Nephron (organoid): ENCODE data around the gene PHLDB2.

Source experiments
- H3K27ac Mint-ChIP-seq, 3 experiments: 2 replicates each; pipeline ENCODE4 v1.8.0; 2020; ENCODE audit warnings: mixed read lengths in 3 of 3, mild to moderate bottlenecking in 2 of 3, moderate library complexity in 1 of 3
- H3K27me3 Mint-ChIP-seq: 2 replicates; pipeline ENCODE4 v1.8.0; 2021; ENCODE audit warnings: low read depth, mild to moderate bottlenecking, moderate library complexity, mixed read lengths
- H3K36me3 Mint-ChIP-seq: 2 replicates; pipeline ENCODE4 v1.8.0; 2020; ENCODE audit warnings: low read depth, mixed read lengths
- H3K4me1 Mint-ChIP-seq: 2 replicates; pipeline ENCODE4 v1.8.0; 2020; ENCODE audit warnings: mixed read lengths
- H3K4me3 Mint-ChIP-seq, 3 experiments: 2 replicates each; pipeline ENCODE4 v1.8.0; 2020; ENCODE audit warnings: mild to moderate bottlenecking in 3 of 3, mixed read lengths in 3 of 3, moderate library complexity in 2 of 3
- H3K9me3 Mint-ChIP-seq: 2 replicates; pipeline ENCODE4 v1.8.0; 2020; ENCODE audit warnings: mixed read lengths
- TF ChIP-seq, protein P1 (sequence below), 3 experiments: fragments of 200-600 bp; sonication (generic); IDR thresholded peaks; one replicate each; pipeline ENCODE4 v1.5.0; 2021; ENCODE audit warnings: antibody characterized with exemption in 3 of 3; ENCODE audit not compliant: unreplicated experiment in 3 of 3

PHLDB2 gene

GRCh38 chr3:111989061-111989678, 130.1 kb downstream of the PHLDB2 start:
- Mint-ChIP-seq H3K9me3 (no peaks in the 10 kb centered on the region), H3K27ac (no peak overlapping the region), H3K36me3 (peaks cover 59% of the 10 kb centered on the region), H3K4me1 (no peaks in the 10 kb centered on the region), H3K4me3 (no peak overlapping the region), H3K27me3 (no peaks in the 10 kb centered on the region)
- TF ChIP-seq, protein P1, sequence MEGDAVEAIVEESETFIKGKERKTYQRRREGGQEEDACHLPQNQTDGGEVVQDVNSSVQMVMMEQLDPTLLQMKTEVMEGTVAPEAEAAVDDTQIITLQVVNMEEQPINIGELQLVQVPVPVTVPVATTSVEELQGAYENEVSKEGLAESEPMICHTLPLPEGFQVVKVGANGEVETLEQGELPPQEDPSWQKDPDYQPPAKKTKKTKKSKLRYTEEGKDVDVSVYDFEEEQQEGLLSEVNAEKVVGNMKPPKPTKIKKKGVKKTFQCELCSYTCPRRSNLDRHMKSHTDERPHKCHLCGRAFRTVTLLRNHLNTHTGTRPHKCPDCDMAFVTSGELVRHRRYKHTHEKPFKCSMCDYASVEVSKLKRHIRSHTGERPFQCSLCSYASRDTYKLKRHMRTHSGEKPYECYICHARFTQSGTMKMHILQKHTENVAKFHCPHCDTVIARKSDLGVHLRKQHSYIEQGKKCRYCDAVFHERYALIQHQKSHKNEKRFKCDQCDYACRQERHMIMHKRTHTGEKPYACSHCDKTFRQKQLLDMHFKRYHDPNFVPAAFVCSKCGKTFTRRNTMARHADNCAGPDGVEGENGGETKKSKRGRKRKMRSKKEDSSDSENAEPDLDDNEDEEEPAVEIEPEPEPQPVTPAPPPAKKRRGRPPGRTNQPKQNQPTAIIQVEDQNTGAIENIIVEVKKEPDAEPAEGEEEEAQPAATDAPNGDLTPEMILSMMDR (IDR thresholded peaks at IDR 0.05; ENCODE audit: unreplicated experiment in 3 of 3): peak; percentile 68 to 79 (median 74)

GRCh38 chr3:111993038-111993437, 134.0 kb downstream of the PHLDB2 start:
- Mint-ChIP-seq H3K27me3 (no peaks in the 10 kb centered on the region), H3K9me3 (no peaks in the 10 kb centered on the region), H3K36me3 (peaks cover 27% of the 10 kb centered on the region), H3K27ac (no peak overlapping the region), H3K4me1 (no peaks in the 10 kb centered on the region), H3K4me3 (no peak overlapping the region)
- TF ChIP-seq, protein P1 (IDR thresholded peaks at IDR 0.05; ENCODE audit: unreplicated experiment in 3 of 3): no peak

DNA sequence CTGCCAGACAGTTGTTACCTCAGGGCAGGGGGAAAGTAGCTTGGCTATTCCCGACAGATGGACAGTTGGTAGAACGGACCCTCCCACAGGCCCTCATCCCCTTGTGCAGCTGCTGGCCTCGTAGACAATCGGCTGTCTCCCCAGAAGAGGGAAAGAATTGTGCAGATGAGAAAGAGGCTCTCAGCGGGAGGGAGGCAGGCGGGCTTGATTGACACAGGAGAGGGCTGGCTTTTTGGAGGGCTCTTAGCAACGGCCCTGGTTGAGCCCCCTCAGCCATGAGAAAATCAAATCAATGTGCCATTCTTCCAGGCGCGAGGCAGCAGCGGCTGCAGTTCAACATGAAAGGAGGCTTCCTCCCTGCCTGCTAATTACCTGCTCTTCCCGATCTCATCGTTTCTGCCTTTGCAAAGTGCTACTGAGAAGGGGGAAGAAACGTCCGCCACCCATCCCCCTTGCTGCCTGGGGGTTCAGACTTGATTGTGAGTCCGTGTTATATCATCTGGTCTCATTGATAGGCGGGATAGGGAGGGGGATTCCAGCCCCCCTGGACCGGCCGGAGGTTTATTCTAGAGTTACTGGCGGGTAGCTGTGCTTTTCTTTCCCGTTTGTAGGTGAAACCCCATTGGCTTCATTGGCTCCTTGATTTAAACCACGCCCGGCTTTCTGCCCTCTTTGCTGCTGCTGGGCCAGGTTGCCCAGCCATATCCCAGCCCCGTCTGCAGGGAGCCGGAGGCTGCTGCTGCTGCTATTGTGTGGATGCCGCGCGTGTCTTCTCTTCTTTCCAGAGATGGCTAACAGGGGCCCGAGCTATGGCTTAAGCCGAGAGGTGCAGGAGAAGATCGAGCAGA, 139.8 kb downstream of the PHLDB2 start, which contains the start of gene TAGLN3:
TAGLN3 (plus strand) TSS at position 287 of the 848 bp plus-strand sequence; CDS start at position 788, 501 bp downstream.
- Mint-ChIP-seq H3K27me3 (peaks cover 29% of the 10 kb centered on the region), H3K36me3 (no peaks in the 10 kb centered on the region), H3K4me3 (peak within 1 kb of the TSS; percentile 86 to 91 (median 87)), H3K27ac (peak within 1 kb of the TSS; percentile 30 to 37 (median 36)), H3K9me3 (no peaks in the 10 kb centered on the region), H3K4me1 (peaks cover 46% of the 10 kb centered on the region)
- TF ChIP-seq, protein P1 (IDR thresholded peaks at IDR 0.05; ENCODE audit: unreplicated experiment in 3 of 3): no peak

DNA sequence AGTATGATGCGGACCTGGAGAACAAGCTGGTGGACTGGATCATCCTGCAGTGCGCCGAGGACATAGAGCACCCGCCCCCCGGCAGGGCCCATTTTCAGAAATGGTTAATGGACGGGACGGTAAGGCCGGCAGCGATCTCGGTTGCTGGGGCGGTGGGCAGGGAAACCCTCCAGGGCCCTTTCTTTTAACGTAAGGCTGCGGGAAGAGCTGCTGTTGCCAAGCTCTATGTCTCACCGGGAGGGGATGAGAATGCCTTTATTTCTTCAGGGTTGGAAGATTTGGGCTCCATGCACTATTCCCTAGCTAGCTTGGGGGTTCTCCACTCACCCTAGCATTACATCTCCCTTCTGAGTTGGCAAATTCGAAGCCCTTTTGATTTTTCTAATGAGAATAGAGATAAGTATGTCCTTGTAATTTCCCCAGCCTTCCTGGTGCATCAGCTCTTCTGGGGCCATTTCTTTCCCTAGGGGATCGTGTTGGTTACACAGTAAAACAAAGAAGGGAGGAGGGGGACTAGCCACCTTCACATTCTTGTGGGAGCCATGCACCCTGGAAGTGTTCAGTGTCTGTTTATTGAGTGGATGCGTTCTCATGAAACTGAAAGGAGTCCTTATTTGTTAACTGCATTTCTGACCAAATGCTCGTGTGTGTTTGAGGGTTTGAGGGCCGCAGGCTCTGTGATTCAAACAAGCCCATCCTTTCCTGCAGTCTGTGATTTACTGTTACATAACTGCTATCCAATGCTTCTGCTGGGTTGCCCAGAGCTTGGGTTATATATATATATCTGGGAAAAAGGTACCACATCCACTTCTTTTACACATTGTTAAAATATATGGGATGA, 140.6 kb downstream of the PHLDB2 start:
- Mint-ChIP-seq H3K36me3 (no peaks in the 10 kb centered on the region), H3K4me1 (peaks cover 46% of the 10 kb centered on the region), H3K27me3 (peaks cover 29% of the 10 kb centered on the region), H3K27ac (peak overlapping the region; percentile 30 to 37 (median 36)), H3K9me3 (no peaks in the 10 kb centered on the region), H3K4me3 (peak overlapping the region; percentile 86 to 91 (median 87))
- TF ChIP-seq, protein P1 (IDR thresholded peaks at IDR 0.05; ENCODE audit: unreplicated experiment in 3 of 3): no peak

DNA sequence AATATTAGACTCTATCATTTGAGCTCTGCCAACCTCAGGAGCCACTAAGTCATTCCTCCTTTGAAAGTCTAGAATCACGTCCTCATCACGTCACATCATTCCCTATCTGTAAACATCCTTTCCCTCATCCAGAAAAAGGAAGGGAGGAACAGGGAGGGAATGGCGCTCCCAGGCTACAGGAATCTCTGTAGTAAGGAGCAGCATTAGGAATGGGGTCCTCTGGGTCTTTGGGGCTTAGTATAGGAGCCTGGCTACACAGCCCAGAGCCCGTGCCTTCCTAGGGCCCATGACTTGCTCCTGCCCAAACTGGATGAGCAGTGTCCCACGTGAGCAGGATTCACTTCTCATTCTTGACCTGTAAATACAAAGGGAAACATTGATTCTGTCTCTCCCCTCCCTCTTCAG, 141.3 kb downstream of the PHLDB2 start:
- no peaks in the 10 kb centered on the region for H3K9me3 Mint-ChIP-seq
- H3K4me1 Mint-ChIP-seq: peaks cover 46% of the 10 kb centered on the region
- H3K4me3 Mint-ChIP-seq: peak overlapping the region; percentile 58 to 91 (median 86)
- peaks cover 29% of the 10 kb centered on the region for H3K27me3 Mint-ChIP-seq
- H3K27ac Mint-ChIP-seq: no peak overlapping the region
- H3K36me3 Mint-ChIP-seq: peaks cover 2% of the 10 kb centered on the region
- TF ChIP-seq, protein P1 (IDR thresholded peaks at IDR 0.05; ENCODE audit: unreplicated experiment in 3 of 3): no peak
